Keratinocyte (primary cell): ENCODE results near the gene TOPAZ1. TPM values are rescaled to one million over a fixed set of nuclear protein-coding genes. Genes with fewer than 3 reads are reported as not detected.

Experiments used
- DNase-seq: peaks from one replicate; pipeline ENCODE4 v3.0.0-alpha.2; 2011; ENCODE audit warnings: low read depth, missing footprints, low spot score
- FAIRE-seq: peaks from 2 replicates; lab custom pipeline; 2011; peaks lifted over from hg19 to GRCh38; lab: Jason Lieb, UNC
- H2AFZ ChIP-seq: 2 replicates; pipeline ENCODE4 v1.6.0; 2012; ENCODE audit warnings: low read length, control low read depth, inconsistent platforms; ENCODE audit not compliant: control insufficient read depth
- H3K27ac ChIP-seq: 2 replicates; pipeline ENCODE4 v1.5.1; 2011; ENCODE audit warnings: low read length; ENCODE audit not compliant: control insufficient read depth, insufficient read depth
- H3K27me3 ChIP-seq: 3 replicates; pipeline ENCODE4 v1.6.0; 2011; ENCODE audit warnings: low read length; ENCODE audit not compliant: control insufficient read depth, insufficient read depth; ENCODE audit errors: extremely low read depth
- H3K36me3 ChIP-seq, 2 experiments: 2 replicates in 1 of 2; 3 replicates in 1 of 2; pipeline ENCODE4 v1.5.1; 2011; ENCODE audit warnings: low read length in 2 of 2, mild to moderate bottlenecking in 1 of 2; ENCODE audit not compliant: control insufficient read depth in 2 of 2, insufficient read depth in 2 of 2; ENCODE audit errors: extremely low read depth in 1 of 2
- H3K4me1 ChIP-seq: 3 replicates; pipeline ENCODE4 v1.5.1; 2011; ENCODE audit warnings: low read length; ENCODE audit not compliant: control insufficient read depth, insufficient read depth; ENCODE audit errors: extremely low read depth
- H3K4me2 ChIP-seq: 3 replicates; pipeline ENCODE4 v1.6.0; 2011; ENCODE audit warnings: low read depth, low read length; ENCODE audit not compliant: control insufficient read depth, insufficient read depth; ENCODE audit errors: extremely low read depth
- H3K4me3 ChIP-seq, 3 experiments: fragments of 200-600 bp in 1 of 3; sonication (generic) in 1 of 3; 2 replicates in 2 of 3; 3 replicates in 1 of 3; pipeline ENCODE4 v1.5.1; 2011 to 2016; ENCODE audit warnings: low read length in 3 of 3, mild to moderate bottlenecking in 3 of 3, control low read depth in 2 of 3, inconsistent platforms in 1 of 3, low read depth in 1 of 3, mixed read lengths in 1 of 3, mixed run types in 1 of 3, moderate library complexity in 1 of 3; ENCODE audit not compliant: control insufficient read depth in 2 of 3, insufficient read depth in 2 of 3; ENCODE audit errors: extremely low read depth in 1 of 3
- H3K79me2 ChIP-seq: 2 replicates; pipeline ENCODE4 v1.6.0; 2012; ENCODE audit warnings: low read length; ENCODE audit not compliant: control insufficient read depth, insufficient read depth
- H3K9ac ChIP-seq: 3 replicates; pipeline ENCODE4 v1.6.0; 2011; ENCODE audit warnings: low read length; ENCODE audit not compliant: control insufficient read depth, insufficient read depth; ENCODE audit errors: extremely low read depth
- H3K9me1 ChIP-seq: 3 replicates; pipeline ENCODE4 v1.6.0; 2011; ENCODE audit warnings: low read length; ENCODE audit not compliant: control insufficient read depth, insufficient read depth; ENCODE audit errors: extremely low read depth
- H3K9me3 ChIP-seq: 2 replicates; pipeline ENCODE4 v1.5.1; 2012; ENCODE audit warnings: low read depth, low read length; ENCODE audit not compliant: control insufficient read depth
- H4K20me1 ChIP-seq: 3 replicates; pipeline ENCODE4 v1.6.0; 2011; ENCODE audit warnings: low read length; ENCODE audit not compliant: control insufficient read depth, insufficient read depth; ENCODE audit errors: extremely low read depth
- EZH2 ChIP-seq: IDR thresholded peaks from one replicate; pipeline ENCODE4 v1.6.1; 2012; ENCODE audit warnings: inconsistent platforms, mild to moderate bottlenecking, low read length, moderate library complexity
- dilution Hi-C: fragments of 300-500 bp; cut with MboI; formaldehyde crosslinking; loops from one replicate; pipeline ENCODE4 v1.7.0; 2020; ENCODE audit warnings: low sequenced_read_pairs; ENCODE audit not compliant: extremely low pct_ligation_motif_present
- polyA plus RNA-seq, 5 experiments: library from polyadenylated mRNA; depleted of rRNA in 3 of 5; stranded (reverse) in 3 of 5; stranded (forward) in 1 of 5; unstranded in 1 of 5; fragments of >200 nt; gene quantifications; 1 replicate in 1 of 5; 2 replicates in 3 of 5; 3 replicates in 1 of 5; pipeline versions ENCODE4 v1.2.1 to v1.2.3, GENCODE V29; 2011 to 2012; ENCODE audit warnings: missing spikeins in 2 of 5, low read depth in 1 of 5, low replicate concordance in 1 of 5
- TF ChIP-seq, protein P1 (sequence below), 3 experiments: IDR thresholded peaks in 1 of 3; conservative IDR thresholded peaks in 1 of 3; optimal IDR thresholded peaks in 1 of 3; 2 replicates in 2 of 3; 3 replicates in 1 of 3; pipeline versions ENCODE3 to v1.5.1; 2011; ENCODE audit warnings: low read length in 3 of 3, mild to moderate bottlenecking in 3 of 3, moderate library complexity in 2 of 3, control low read depth in 1 of 3, inconsistent platforms in 1 of 3; ENCODE audit not compliant: insufficient read depth in 2 of 3; ENCODE audit errors: extremely low read depth in 1 of 3

TOPAZ1 gene
- polyA plus RNA-seq, 1 donor (not counting 4 experiments of a cell fraction or from before 2014, with no cell fraction given): not detected

DNA sequence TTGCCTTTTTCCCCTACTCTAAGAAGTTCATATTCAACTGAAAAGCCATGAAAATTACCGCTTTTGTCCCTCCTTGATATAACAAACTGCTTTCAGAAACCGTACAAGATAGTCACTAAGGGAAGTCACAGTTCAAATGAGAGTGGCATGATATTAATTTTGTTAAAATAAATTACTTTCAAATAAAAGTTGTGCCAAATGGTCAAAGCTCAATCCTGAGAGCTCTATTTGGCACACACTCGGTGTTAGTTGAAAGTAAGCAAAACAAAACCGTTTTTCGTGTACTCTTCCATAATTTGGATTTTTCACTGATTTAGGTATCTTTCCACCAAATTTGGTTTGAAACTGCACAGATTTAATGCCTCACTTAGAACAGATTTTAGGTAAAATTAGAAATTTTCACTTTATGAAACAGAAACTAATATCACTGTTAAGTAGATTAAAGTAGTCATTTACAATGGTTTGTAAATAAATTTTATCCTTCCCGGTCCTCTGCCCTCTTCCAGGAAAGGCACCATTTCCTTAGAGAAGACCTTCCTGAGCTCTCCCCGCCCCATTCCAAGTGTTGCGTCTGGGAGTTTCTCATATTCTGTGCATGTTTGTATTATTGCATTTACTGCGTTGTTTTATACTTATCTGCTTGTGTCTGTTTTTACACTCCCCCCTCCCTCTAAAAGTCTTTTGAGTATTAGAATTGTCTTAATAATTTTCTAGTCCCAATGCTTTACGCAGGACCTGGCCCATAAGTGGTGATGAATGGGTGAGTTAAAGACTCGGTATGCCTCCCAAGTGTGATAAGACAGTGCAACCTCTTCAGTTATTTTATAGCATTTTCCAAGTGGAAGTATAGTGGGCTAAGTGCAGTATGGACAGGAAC, 97.7 kb downstream of the TOPAZ1 start:
- Histone ChIP-seq H3K27ac (peak overlapping the region; percentile 89), H3K4me1 (peaks cover 13% of the 10 kb centered on the region), H4K20me1 (no peaks in the 10 kb centered on the region), H3K4me2 (peak overlapping the region; percentile 93), H3K79me2 (peaks cover 25% of the 10 kb centered on the region), H3K4me3 (peak overlapping the region; percentile 60 to 96 (median 86)), H3K36me3 (no peaks in the 10 kb centered on the region), H2AFZ (peak overlapping the region; percentile 86), H3K27me3 (no peaks in the 10 kb centered on the region), H3K9ac (peak overlapping the region; percentile 95), H3K9me3 (no peaks in the 10 kb centered on the region), H3K9me1 (peaks cover 2% of the 10 kb centered on the region)
- dilution Hi-C loops: no loop called here
- TF ChIP-seq, protein P1, sequence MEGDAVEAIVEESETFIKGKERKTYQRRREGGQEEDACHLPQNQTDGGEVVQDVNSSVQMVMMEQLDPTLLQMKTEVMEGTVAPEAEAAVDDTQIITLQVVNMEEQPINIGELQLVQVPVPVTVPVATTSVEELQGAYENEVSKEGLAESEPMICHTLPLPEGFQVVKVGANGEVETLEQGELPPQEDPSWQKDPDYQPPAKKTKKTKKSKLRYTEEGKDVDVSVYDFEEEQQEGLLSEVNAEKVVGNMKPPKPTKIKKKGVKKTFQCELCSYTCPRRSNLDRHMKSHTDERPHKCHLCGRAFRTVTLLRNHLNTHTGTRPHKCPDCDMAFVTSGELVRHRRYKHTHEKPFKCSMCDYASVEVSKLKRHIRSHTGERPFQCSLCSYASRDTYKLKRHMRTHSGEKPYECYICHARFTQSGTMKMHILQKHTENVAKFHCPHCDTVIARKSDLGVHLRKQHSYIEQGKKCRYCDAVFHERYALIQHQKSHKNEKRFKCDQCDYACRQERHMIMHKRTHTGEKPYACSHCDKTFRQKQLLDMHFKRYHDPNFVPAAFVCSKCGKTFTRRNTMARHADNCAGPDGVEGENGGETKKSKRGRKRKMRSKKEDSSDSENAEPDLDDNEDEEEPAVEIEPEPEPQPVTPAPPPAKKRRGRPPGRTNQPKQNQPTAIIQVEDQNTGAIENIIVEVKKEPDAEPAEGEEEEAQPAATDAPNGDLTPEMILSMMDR (optimal IDR thresholded peaks at IDR 0.05 in 1 of 3, IDR thresholded peaks at IDR 0.05 in 1 of 3, conservative IDR thresholded peaks at IDR 0.05 in 1 of 3; ENCODE audit: extremely low read depth in 1 of 3, insufficient read depth in 2 of 3, low read length in 3 of 3): no peak
- no peak for TF ChIP-seq EZH2
- DNase-seq: no peak
- no peak for FAIRE-seq

GRCh38 chr3:44340058-44340395, 98.3 kb downstream of the TOPAZ1 start:
- peaks cover 25% of the 10 kb centered on the region for H3K79me2 ChIP-seq
- FAIRE-seq (no peak), DNase-seq (no peak)
- H3K9ac ChIP-seq: peak overlapping the region; percentile 95
- H3K9me3 ChIP-seq: no peaks in the 10 kb centered on the region
- H3K27me3 ChIP-seq: no peaks in the 10 kb centered on the region
- no peaks in the 10 kb centered on the region for H3K36me3 ChIP-seq
- dilution Hi-C loops: no loop called here
- H3K4me3 ChIP-seq: peak overlapping the region; percentile 60 to 96 (median 86)
- H3K27ac ChIP-seq: peak overlapping the region; percentile 23
- H3K4me1 ChIP-seq: peaks cover 13% of the 10 kb centered on the region
- TF ChIP-seq, protein P1 (optimal IDR thresholded peaks at IDR 0.05 in 1 of 3, IDR thresholded peaks at IDR 0.05 in 1 of 3, conservative IDR thresholded peaks at IDR 0.05 in 1 of 3; ENCODE audit: extremely low read depth in 1 of 3, insufficient read depth in 2 of 3, low read length in 3 of 3): no peak
- no peak for TF ChIP-seq EZH2
- peaks cover 2% of the 10 kb centered on the region for H3K9me1 ChIP-seq
- H4K20me1 ChIP-seq: no peaks in the 10 kb centered on the region
- no peak overlapping the region for H2AFZ ChIP-seq
- peak overlapping the region; percentile 93 for H3K4me2 ChIP-seq
